WTC11 (cell line): ENCODE measurements around the gene CHST11. TPM values are rescaled to one million over a fixed set of nuclear protein-coding genes. Genes with fewer than 3 reads are reported as not detected.
A peak's percentile ranks its signal among the peaks of the same experiment; 100 is the strongest.

ENCODE experiments used
- ATAC-seq: fragments of 200-7000 bp; cut with Tn5 transposase; 2 replicates; pipeline ENCODE4 v1.10.0; 2021; ENCODE audit warnings: mild to moderate bottlenecking, moderate library complexity
- CTCF ChIA-PET: fragments of 300-600 bp; sonication (Branson Sonifier 250); formaldehyde crosslinking; loops from one replicate; lab custom pipeline; 2021; ENCODE audit warnings: antibody characterized with exemption; lab: Charles Lee
- POLR2A ChIA-PET: fragments of 350-600 bp; sonication (Branson Sonifier 250); formaldehyde crosslinking; loops from one replicate; lab custom pipeline; 2021; ENCODE audit warnings: antibody characterized with exemption; lab: Charles Lee
- DNase-seq: peaks from one replicate; pipeline ENCODE4 v3.0.0; 2021; ENCODE audit warnings: low spot score
- H3K27ac Mint-ChIP-seq: 2 replicates; pipeline ENCODE4 v1.8.0; 2021; ENCODE audit warnings: mixed read lengths
- H3K27me3 Mint-ChIP-seq: 2 replicates; pipeline ENCODE4 v1.8.0; 2021; ENCODE audit warnings: low read depth, mild to moderate bottlenecking, moderate library complexity, mixed read lengths
- H3K36me3 Mint-ChIP-seq: 2 replicates; pipeline ENCODE4 v1.8.0; 2021; ENCODE audit warnings: mixed read lengths
- H3K4me1 Mint-ChIP-seq: 2 replicates; pipeline ENCODE4 v1.8.0; 2022; ENCODE audit warnings: mixed read lengths
- H3K4me3 Mint-ChIP-seq: 2 replicates; pipeline ENCODE4 v1.8.0; 2021; ENCODE audit warnings: mild to moderate bottlenecking, moderate library complexity, mixed read lengths
- H3K9me3 Mint-ChIP-seq: 2 replicates; pipeline ENCODE4 v1.8.0; 2021; ENCODE audit warnings: mixed read lengths
- CREB1 ChIP-seq: sonication (generic); formaldehyde crosslinking; IDR thresholded peaks from 2 replicates; pipeline ENCODE4 v1.8.0; 2023; ENCODE audit warnings: mild to moderate bottlenecking, missing genetic modification reagents
- ELF4 ChIP-seq: sonication (generic); formaldehyde crosslinking; IDR thresholded peaks from 2 replicates; pipeline ENCODE4 v1.8.1; 2022; ENCODE audit warnings: low read depth, mild to moderate bottlenecking, moderate library complexity, missing genetic modification reagents
- EMX1 ChIP-seq: fragments of 250-450 bp; sonication (Bioruptor Pico); IDR thresholded peaks from 2 replicates; pipeline ENCODE4 v1.8.0; 2021; ENCODE audit warnings: mild to moderate bottlenecking
- ESRRA ChIP-seq: sonication (generic); formaldehyde crosslinking; IDR thresholded peaks from 2 replicates; pipeline ENCODE4 v1.8.1; 2022; ENCODE audit warnings: mild to moderate bottlenecking, missing genetic modification reagents, borderline replicate concordance
- JAZF1 ChIP-seq: fragments of 250-450 bp; sonication (Bioruptor Pico); IDR thresholded peaks from 2 replicates; pipeline ENCODE4 v1.9.0; 2021; ENCODE audit warnings: moderate library complexity, mild to moderate bottlenecking, inconsistent platforms
- KAT7 ChIP-seq: sonication (generic); formaldehyde crosslinking; IDR thresholded peaks from 2 replicates; pipeline ENCODE4 v1.8.1; 2023; ENCODE audit warnings: missing genetic modification reagents, mild to moderate bottlenecking, borderline replicate concordance
- TCF7 ChIP-seq: sonication (generic); formaldehyde crosslinking; IDR thresholded peaks from 2 replicates; pipeline ENCODE4 v1.8.0; 2022; ENCODE audit warnings: mild to moderate bottlenecking, low read depth, missing genetic modification reagents, moderate library complexity
- TEAD4 ChIP-seq: sonication (generic); formaldehyde crosslinking; IDR thresholded peaks from 2 replicates; pipeline ENCODE4 v1.8.0; 2022; ENCODE audit warnings: mild to moderate bottlenecking, missing genetic modification reagents
- ZNF281 ChIP-seq: sonication (generic); formaldehyde crosslinking; IDR thresholded peaks from 2 replicates; pipeline ENCODE4 v1.8.0; 2023; ENCODE audit warnings: mild to moderate bottlenecking, missing genetic modification reagents
- ZNF396 ChIP-seq: fragments of 250-450 bp; sonication (Bioruptor Pico); IDR thresholded peaks from 2 replicates; pipeline ENCODE4 v1.8.0; 2021; ENCODE audit warnings: mild to moderate bottlenecking, moderate library complexity, borderline replicate concordance
- ZNF416 ChIP-seq: fragments of 250-450 bp; sonication (Bioruptor Pico); IDR thresholded peaks from 2 replicates; pipeline ENCODE4 v1.9.0; 2021; ENCODE audit warnings: mild to moderate bottlenecking, inconsistent platforms
- total RNA-seq: library from RNA; stranded (reverse); gene quantifications from 3 replicates; pipeline ENCODE4 v1.2.3, GENCODE V29; 2021
- TF ChIP-seq, protein P1 (sequence below): fragments of 250-450 bp; sonication (Bioruptor Pico); IDR thresholded peaks from 2 replicates; pipeline ENCODE4 v1.9.0; 2021; ENCODE audit warnings: mild to moderate bottlenecking
- TF ChIP-seq, protein P2 (sequence below): sonication (generic); formaldehyde crosslinking; IDR thresholded peaks from 2 replicates; pipeline ENCODE4 v1.8.1; 2022; ENCODE audit warnings: mild to moderate bottlenecking, missing genetic modification reagents, moderate library complexity, borderline replicate concordance
- TF ChIP-seq, protein P3 (sequence below): fragments of 250-450 bp; sonication (Bioruptor Pico); conservative IDR thresholded peaks from 2 replicates; pipeline ENCODE4 v1.9.0; 2021; ENCODE audit warnings: mild to moderate bottlenecking
- TF ChIP-seq, protein P4 (sequence below): sonication (generic); formaldehyde crosslinking; IDR thresholded peaks from 2 replicates; pipeline ENCODE4 v1.8.0; 2022; ENCODE audit warnings: missing genetic modification reagents
- TF ChIP-seq, protein P5 (sequence below): fragments of 250-450 bp; sonication (Bioruptor Pico); IDR thresholded peaks from 2 replicates; pipeline ENCODE4 v2.1.2; 2022; ENCODE audit warnings: mild to moderate bottlenecking, moderate library complexity

CHST11 gene
- total RNA-seq, 1 experiment from 2014 or later: 24.2 TPM

GRCh38 chr12:104756901-104757300 lies 300.2 kb downstream of the CHST11 start:
- Mint-ChIP-seq H3K36me3 (peaks cover 20% of the 10 kb centered on the region), H3K27me3 (no peaks in the 10 kb centered on the region; the same call in 1 of the 2 replicates), H3K4me1 (peaks cover 31% of the 10 kb centered on the region), H3K27ac (no peak overlapping the region), H3K9me3 (peaks cover 9% of the 10 kb centered on the region), H3K4me3 (no peak overlapping the region)
- no peak for ATAC-seq
- POLR2A ChIA-PET: interaction anchor here (0.6 kb wide), 1 partner anchor 293 kb away, joined by 6 read pairs; no protein-coding TSS in a partner anchor
- DNase-seq: no peak
- TF ChIP-seq EMX1 (CRISPR knock-in tag): no peak
- CTCF ChIA-PET: interaction anchor here (1.9 kb wide), 1 partner anchor 34 kb away, joined by 7 read pairs; no protein-coding TSS in a partner anchor

GRCh38 chr12:104758771-104759170 lies 302.0 kb downstream of the CHST11 start:
- CTCF ChIA-PET: no interaction called here
- ATAC-seq: no peak
- Mint-ChIP-seq H3K4me1 (peaks cover 24% of the 10 kb centered on the region), H3K9me3 (peaks cover 9% of the 10 kb centered on the region), H3K4me3 (no peak overlapping the region), H3K27me3 (no peaks in the 10 kb centered on the region; the same call in 1 of the 2 replicates), H3K36me3 (peaks cover 20% of the 10 kb centered on the region), H3K27ac (no peak overlapping the region)
- no peak for TF ChIP-seq TCF7 (CRISPR knock-in tag)
- TF ChIP-seq, protein P1, sequence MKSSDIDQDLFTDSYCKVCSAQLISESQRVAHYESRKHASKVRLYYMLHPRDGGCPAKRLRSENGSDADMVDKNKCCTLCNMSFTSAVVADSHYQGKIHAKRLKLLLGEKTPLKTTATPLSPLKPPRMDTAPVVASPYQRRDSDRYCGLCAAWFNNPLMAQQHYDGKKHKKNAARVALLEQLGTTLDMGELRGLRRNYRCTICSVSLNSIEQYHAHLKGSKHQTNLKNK (CRISPR knock-in tag): no peak
- TF ChIP-seq, protein P2, sequence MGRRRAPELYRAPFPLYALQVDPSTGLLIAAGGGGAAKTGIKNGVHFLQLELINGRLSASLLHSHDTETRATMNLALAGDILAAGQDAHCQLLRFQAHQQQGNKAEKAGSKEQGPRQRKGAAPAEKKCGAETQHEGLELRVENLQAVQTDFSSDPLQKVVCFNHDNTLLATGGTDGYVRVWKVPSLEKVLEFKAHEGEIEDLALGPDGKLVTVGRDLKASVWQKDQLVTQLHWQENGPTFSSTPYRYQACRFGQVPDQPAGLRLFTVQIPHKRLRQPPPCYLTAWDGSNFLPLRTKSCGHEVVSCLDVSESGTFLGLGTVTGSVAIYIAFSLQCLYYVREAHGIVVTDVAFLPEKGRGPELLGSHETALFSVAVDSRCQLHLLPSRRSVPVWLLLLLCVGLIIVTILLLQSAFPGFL: no peak
- no peak for TF ChIP-seq ESRRA
- POLR2A ChIA-PET: no interaction called here
- DNase-seq: no peak

GRCh38 chr12:104761091-104761490 lies 304.3 kb downstream of the CHST11 start:
- H3K27me3 Mint-ChIP-seq: no peaks in the 10 kb centered on the region; the same call in 1 of the 2 replicates
- ATAC-seq (peak; percentile 92), DNase-seq (no peak)
- H3K4me3 Mint-ChIP-seq: no peak overlapping the region
- CTCF ChIA-PET: interaction anchor here (0.6 to 1.6 kb wide), 6 partner anchors 9 to 29 kb away, joined by 3 to 13 read pairs (median 4); no protein-coding TSS in a partner anchor
- H3K36me3 Mint-ChIP-seq: peaks cover 20% of the 10 kb centered on the region
- TF ChIP-seq ZNF396 (CRISPR knock-in tag) (no peak), EMX1 (CRISPR knock-in tag) (no peak), TEAD4 (CRISPR knock-in tag) (no peak), ZNF416 (CRISPR knock-in tag) (no peak), KAT7 (CRISPR knock-in tag) (no peak), CREB1 (CRISPR knock-in tag) (no peak), ZNF281 (CRISPR knock-in tag) (no peak)
- TF ChIP-seq, protein P3, sequence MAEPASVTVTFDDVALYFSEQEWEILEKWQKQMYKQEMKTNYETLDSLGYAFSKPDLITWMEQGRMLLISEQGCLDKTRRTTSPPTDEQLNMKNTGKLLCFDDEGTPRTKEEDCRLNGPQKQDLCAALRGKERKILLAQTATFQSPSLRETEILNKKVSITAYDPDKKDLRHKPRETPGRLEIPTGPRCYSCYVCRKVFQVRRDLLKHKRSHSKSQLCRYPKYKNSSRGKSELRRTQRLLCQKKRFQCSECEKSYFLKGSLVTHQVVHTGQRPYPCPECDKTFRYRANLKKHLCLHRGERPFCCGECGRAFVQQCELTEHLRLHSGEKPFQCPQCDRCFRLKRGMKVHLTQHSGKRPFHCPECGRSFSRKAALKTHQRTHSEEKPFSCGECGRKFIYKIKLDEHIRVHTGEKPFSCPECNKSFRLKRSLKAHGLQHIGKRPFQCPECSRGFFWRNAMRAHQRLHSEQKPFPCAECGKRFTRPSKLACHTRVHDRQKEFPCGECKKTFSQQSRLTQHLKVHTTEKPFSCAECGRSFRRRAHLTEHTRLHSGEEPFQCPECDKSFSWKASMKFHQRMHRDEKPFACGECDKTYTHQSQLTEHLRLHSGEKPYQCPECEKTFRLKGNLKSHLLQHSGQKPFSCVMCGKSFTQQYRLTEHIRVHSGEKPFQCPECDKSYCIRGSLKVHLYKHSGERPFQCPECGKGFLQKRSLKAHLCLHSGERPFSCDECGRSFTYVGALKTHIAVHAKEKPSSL (CRISPR knock-in tag): no peak
- TF ChIP-seq, all 79 proteins: peak for 0
- peaks cover 29% of the 10 kb centered on the region for H3K4me1 Mint-ChIP-seq
- peaks cover 9% of the 10 kb centered on the region for H3K9me3 Mint-ChIP-seq
- POLR2A ChIA-PET: no interaction called here
- H3K27ac Mint-ChIP-seq: no peak overlapping the region

GRCh38 chr12:104761611-104762010 lies 304.9 kb downstream of the CHST11 start:
- no peak overlapping the region for H3K27ac Mint-ChIP-seq
- TF ChIP-seq ELF4 (no peak), EMX1 (CRISPR knock-in tag) (no peak), JAZF1 (CRISPR knock-in tag) (no peak)
- TF ChIP-seq, protein P4, sequence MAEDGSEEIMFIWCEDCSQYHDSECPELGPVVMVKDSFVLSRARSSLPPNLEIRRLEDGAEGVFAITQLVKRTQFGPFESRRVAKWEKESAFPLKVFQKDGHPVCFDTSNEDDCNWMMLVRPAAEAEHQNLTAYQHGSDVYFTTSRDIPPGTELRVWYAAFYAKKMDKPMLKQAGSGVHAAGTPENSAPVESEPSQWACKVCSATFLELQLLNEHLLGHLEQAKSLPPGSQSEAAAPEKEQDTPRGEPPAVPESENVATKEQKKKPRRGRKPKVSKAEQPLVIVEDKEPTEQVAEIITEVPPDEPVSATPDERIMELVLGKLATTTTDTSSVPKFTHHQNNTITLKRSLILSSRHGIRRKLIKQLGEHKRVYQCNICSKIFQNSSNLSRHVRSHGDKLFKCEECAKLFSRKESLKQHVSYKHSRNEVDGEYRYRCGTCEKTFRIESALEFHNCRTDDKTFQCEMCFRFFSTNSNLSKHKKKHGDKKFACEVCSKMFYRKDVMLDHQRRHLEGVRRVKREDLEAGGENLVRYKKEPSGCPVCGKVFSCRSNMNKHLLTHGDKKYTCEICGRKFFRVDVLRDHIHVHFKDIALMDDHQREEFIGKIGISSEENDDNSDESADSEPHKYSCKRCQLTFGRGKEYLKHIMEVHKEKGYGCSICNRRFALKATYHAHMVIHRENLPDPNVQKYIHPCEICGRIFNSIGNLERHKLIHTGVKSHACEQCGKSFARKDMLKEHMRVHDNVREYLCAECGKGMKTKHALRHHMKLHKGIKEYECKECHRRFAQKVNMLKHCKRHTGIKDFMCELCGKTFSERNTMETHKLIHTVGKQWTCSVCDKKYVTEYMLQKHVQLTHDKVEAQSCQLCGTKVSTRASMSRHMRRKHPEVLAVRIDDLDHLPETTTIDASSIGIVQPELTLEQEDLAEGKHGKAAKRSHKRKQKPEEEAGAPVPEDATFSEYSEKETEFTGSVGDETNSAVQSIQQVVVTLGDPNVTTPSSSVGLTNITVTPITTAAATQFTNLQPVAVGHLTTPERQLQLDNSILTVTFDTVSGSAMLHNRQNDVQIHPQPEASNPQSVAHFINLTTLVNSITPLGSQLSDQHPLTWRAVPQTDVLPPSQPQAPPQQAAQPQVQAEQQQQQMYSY: no peak
- TF ChIP-seq, protein P1 (CRISPR knock-in tag): no peak
- TF ChIP-seq, protein P5, sequence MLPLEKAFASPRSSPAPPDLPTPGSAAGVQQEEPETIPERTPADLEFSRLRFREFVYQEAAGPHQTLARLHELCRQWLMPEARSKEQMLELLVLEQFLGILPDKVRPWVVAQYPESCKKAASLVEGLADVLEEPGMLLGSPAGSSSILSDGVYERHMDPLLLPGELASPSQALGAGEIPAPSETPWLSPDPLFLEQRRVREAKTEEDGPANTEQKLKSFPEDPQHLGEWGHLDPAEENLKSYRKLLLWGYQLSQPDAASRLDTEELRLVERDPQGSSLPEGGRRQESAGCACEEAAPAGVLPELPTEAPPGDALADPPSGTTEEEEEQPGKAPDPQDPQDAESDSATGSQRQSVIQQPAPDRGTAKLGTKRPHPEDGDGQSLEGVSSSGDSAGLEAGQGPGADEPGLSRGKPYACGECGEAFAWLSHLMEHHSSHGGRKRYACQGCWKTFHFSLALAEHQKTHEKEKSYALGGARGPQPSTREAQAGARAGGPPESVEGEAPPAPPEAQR: no peak

More at GRCh38 chr12:104761611-104762010, 304.9 kb downstream of the CHST11 start:
- H3K9me3 Mint-ChIP-seq: peaks cover 9% of the 10 kb centered on the region
- ChIA-PET POLR2A (no interaction called here), CTCF (interaction anchor here (0.6 to 1.6 kb wide), 6 partner anchors 8 to 29 kb away, joined by 3 to 13 read pairs (median 4); no protein-coding TSS in a partner anchor)
- peaks cover 29% of the 10 kb centered on the region for H3K4me1 Mint-ChIP-seq
- DNase-seq (no peak), ATAC-seq (no peak)
- H3K27me3 Mint-ChIP-seq: no peaks in the 10 kb centered on the region; the same call in 1 of the 2 replicates
- H3K36me3 Mint-ChIP-seq: peaks cover 19% of the 10 kb centered on the region
- H3K4me3 Mint-ChIP-seq: no peak overlapping the region
